ENCODE results near the gene CTDSPL2. TPM values are rescaled to one million over a fixed set of nuclear protein-coding genes. Genes with fewer than 3 reads are reported as not detected.
A peak's percentile ranks its signal among the peaks of the same experiment; 100 is the strongest.

The CTDSPL2 gene
- total RNA-seq, 1 donor: 108 TPM

- no peak for DNase-seq (ENCODE audit: low read depth)
- TF ChIP-seq CTCF (IDR thresholded peaks at IDR 0.05; ENCODE audit: insufficient read depth, low read length): no peak
- H3K4me3 ChIP-seq (ENCODE audit: low read depth, low read length): no peak overlapping the region
Observed at GRCh38 chr15:44414001-44414400, 13.4 kb upstream of the CTDSPL2 start.

GRCh38 chr15:44427756-44428724 is 611 bp downstream of the CTDSPL2 start:
- peak overlapping the region; percentile 97 for H3K4me3 ChIP-seq (ENCODE audit: low read depth, low read length)
- TF ChIP-seq CTCF (IDR thresholded peaks at IDR 0.05; ENCODE audit: insufficient read depth, low read length): peak; percentile 11
- DNase-seq (ENCODE audit: low read depth): peak; percentile 6

- DNase-seq (ENCODE audit: low read depth): no peak
- H3K4me3 ChIP-seq (ENCODE audit: low read depth, low read length): no peak overlapping the region
- TF ChIP-seq CTCF (IDR thresholded peaks at IDR 0.05; ENCODE audit: insufficient read depth, low read length): no peak
Observed at GRCh38 chr15:44435893-44436667, 8.7 kb downstream of the CTDSPL2 start.

- no peak for DNase-seq (ENCODE audit: low read depth)
- no peak overlapping the region for H3K4me3 ChIP-seq (ENCODE audit: low read depth, low read length)
- no peak for TF ChIP-seq CTCF (IDR thresholded peaks at IDR 0.05; ENCODE audit: insufficient read depth, low read length)
Observed at GRCh38 chr15:44438402-44438801, 11.0 kb downstream of the CTDSPL2 start.

GRCh38 chr15:44441095-44441501 is 13.7 kb downstream of the CTDSPL2 start:
- no peak overlapping the region for H3K4me3 ChIP-seq (ENCODE audit: low read depth, low read length)
- TF ChIP-seq CTCF (IDR thresholded peaks at IDR 0.05; ENCODE audit: insufficient read depth, low read length): no peak
- DNase-seq (ENCODE audit: low read depth): no peak

- DNase-seq (ENCODE audit: low read depth): no peak
- no peak for TF ChIP-seq CTCF (IDR thresholded peaks at IDR 0.05; ENCODE audit: insufficient read depth, low read length)
- no peak overlapping the region for H3K4me3 ChIP-seq (ENCODE audit: low read depth, low read length)
Observed at GRCh38 chr15:44443515-44443914, 16.1 kb downstream of the CTDSPL2 start.
